HEK293 (cell line): ENCODE measurements around the gene VWF.

Experiments used
- CTCF ChIA-PET: fragments of 350-600 bp; formaldehyde crosslinking; extraction: SDS; loops from one replicate; lab custom pipeline; 2021; ENCODE audit warnings: antibody characterized with exemption; lab: Yijun Ruan, JAX
- POLR2A ChIA-PET: fragments of 300-600 bp; formaldehyde crosslinking; extraction: SDS; loops from one replicate; lab custom pipeline; 2020; ENCODE audit warnings: antibody characterized with exemption, inconsistent platforms; lab: Yijun Ruan, JAX
- H3K27ac ChIP-seq: fragments of 200-500 bp; sonication (Bioruptor generic); 2 replicates; pipeline ENCODE4 v1.5.1; 2014; ENCODE audit warnings: low read depth, low read length, control low read depth, inconsistent platforms; ENCODE audit errors: extremely low read depth
- H3K36me3 ChIP-seq, 2 experiments: fragments of 200-500 bp in 1 of 2; sonication (Bioruptor generic) in 1 of 2; 1 replicate in 1 of 2; 2 replicates in 1 of 2; pipeline ENCODE4 v1.5.1; 2014 to 2017; ENCODE audit warnings: inconsistent platforms in 2 of 2, low read length in 2 of 2; ENCODE audit not compliant: control insufficient read depth in 2 of 2, insufficient read depth in 1 of 2
- H3K4me1 ChIP-seq: fragments of 200-500 bp; sonication (Bioruptor generic); 2 replicates; pipeline ENCODE4 v1.5.1; 2014; ENCODE audit warnings: mild to moderate bottlenecking, low read length, inconsistent platforms; ENCODE audit not compliant: control insufficient read depth, insufficient read depth
- H3K4me3 ChIP-seq: 2 replicates; pipeline ENCODE4 v1.5.1; 2011; ENCODE audit warnings: low read depth, mild to moderate bottlenecking, control low read depth, low read length, moderate library complexity
- H3K9me3 ChIP-seq: fragments of 200-500 bp; sonication (Bioruptor generic); 2 replicates; pipeline ENCODE4 v1.5.1; 2014; ENCODE audit warnings: low read depth, low read length, inconsistent platforms; ENCODE audit not compliant: control insufficient read depth, insufficient read depth
- EGR2 ChIP-seq: fragments of 450-650 bp; formaldehyde crosslinking; IDR thresholded peaks from 2 replicates; pipeline ENCODE4 v1.5.1; 2016; ENCODE audit warnings: low read depth, missing biosample characterization, missing genetic modification characterization
- GLIS1 ChIP-seq: fragments of 450-650 bp; formaldehyde crosslinking; IDR thresholded peaks from 2 replicates; pipeline ENCODE4 v1.5.1; 2016; ENCODE audit warnings: missing biosample characterization, missing genetic modification characterization
- KLF9 ChIP-seq: fragments of 450-650 bp; formaldehyde crosslinking; IDR thresholded peaks from 2 replicates; pipeline ENCODE4 v1.5.1; 2016; ENCODE audit warnings: missing biosample characterization, missing genetic modification characterization, low read depth
- SCRT2 ChIP-seq: fragments of 450-650 bp; formaldehyde crosslinking; IDR thresholded peaks from 2 replicates; pipeline ENCODE4 v1.5.1; 2016; ENCODE audit warnings: missing biosample characterization, missing genetic modification characterization
- WT1 ChIP-seq: fragments of 450-650 bp; formaldehyde crosslinking; IDR thresholded peaks from 2 replicates; pipeline ENCODE4 v1.5.1; 2016; ENCODE audit warnings: missing biosample characterization, missing genetic modification characterization
- ZFHX2 ChIP-seq: fragments of 450-650 bp; formaldehyde crosslinking; conservative IDR thresholded peaks from 2 replicates; pipeline ENCODE4 v1.5.1; 2016; ENCODE audit warnings: missing biosample characterization, missing genetic modification characterization
- ZNF2 ChIP-seq: fragments of 450-650 bp; formaldehyde crosslinking; IDR thresholded peaks from 2 replicates; pipeline ENCODE4 v1.5.1; 2016; ENCODE audit warnings: missing biosample characterization, missing genetic modification characterization
- ZNF214 ChIP-seq: fragments of 450-650 bp; formaldehyde crosslinking; IDR thresholded peaks from 2 replicates; pipeline ENCODE4 v1.5.1; 2017; ENCODE audit warnings: missing biosample characterization, mild to moderate bottlenecking, missing genetic modification characterization, borderline replicate concordance
- ZNF221 ChIP-seq: fragments of 450-650 bp; formaldehyde crosslinking; IDR thresholded peaks from 2 replicates; pipeline ENCODE4 v1.5.1; 2017; ENCODE audit warnings: missing biosample characterization, missing genetic modification characterization, borderline replicate concordance
- ZNF248 ChIP-seq: fragments of 450-650 bp; formaldehyde crosslinking; IDR thresholded peaks from 2 replicates; pipeline ENCODE4 v1.5.1; 2017; ENCODE audit warnings: missing biosample characterization, missing genetic modification characterization
- ZNF549 ChIP-seq: fragments of 450-650 bp; IDR thresholded peaks from 2 replicates; pipeline ENCODE4 v1.5.1; 2018; ENCODE audit warnings: missing biosample characterization, missing genetic modification characterization, mild to moderate bottlenecking, inconsistent platforms, moderate library complexity
- ZNF555 ChIP-seq: fragments of 450-650 bp; formaldehyde crosslinking; conservative IDR thresholded peaks from 2 replicates; pipeline ENCODE4 v1.5.1; 2017; ENCODE audit warnings: missing biosample characterization, mild to moderate bottlenecking, missing genetic modification characterization, inconsistent platforms
- ZNF660 ChIP-seq: fragments of 450-650 bp; IDR thresholded peaks from 2 replicates; pipeline ENCODE4 v1.5.1; 2018; ENCODE audit warnings: missing biosample characterization, mild to moderate bottlenecking, missing genetic modification characterization
- ZNF664 ChIP-seq: fragments of 450-650 bp; formaldehyde crosslinking; IDR thresholded peaks from 2 replicates; pipeline ENCODE4 v1.5.1; 2016; ENCODE audit warnings: missing biosample characterization, missing genetic modification characterization
- ZNF747 ChIP-seq: fragments of 450-650 bp; formaldehyde crosslinking; IDR thresholded peaks from 2 replicates; pipeline ENCODE4 v1.5.1; 2016; ENCODE audit warnings: missing biosample characterization, missing genetic modification characterization
- ZNF768 ChIP-seq: fragments of 450-650 bp; formaldehyde crosslinking; IDR thresholded peaks from 2 replicates; pipeline ENCODE4 v1.5.1; 2018; ENCODE audit warnings: missing biosample characterization, mild to moderate bottlenecking, missing genetic modification characterization
- TF ChIP-seq, protein P1 (sequence below): sonication (generic); formaldehyde crosslinking; IDR thresholded peaks from 2 replicates; pipeline ENCODE4 v1.8.1; 2022; ENCODE audit warnings: mild to moderate bottlenecking, moderate library complexity, missing genetic modification reagents
- TF ChIP-seq, protein P2 (sequence below): fragments of 450-650 bp; formaldehyde crosslinking; IDR thresholded peaks from 2 replicates; pipeline ENCODE4; 2016; ENCODE audit warnings: missing biosample characterization, missing genetic modification characterization
- TF ChIP-seq, protein P3 (sequence below): fragments of 450-650 bp; formaldehyde crosslinking; IDR thresholded peaks from 2 replicates; pipeline ENCODE4 v1.5.1; 2017; ENCODE audit warnings: missing biosample characterization, mild to moderate bottlenecking, missing genetic modification characterization, moderate library complexity
- TF ChIP-seq, protein P4 (sequence below): fragments of 450-650 bp; formaldehyde crosslinking; IDR thresholded peaks from 2 replicates; pipeline ENCODE4 v1.5.1; 2016; ENCODE audit warnings: missing biosample characterization, missing genetic modification characterization
- TF ChIP-seq, protein P5 (sequence below): fragments of 450-650 bp; formaldehyde crosslinking; IDR thresholded peaks from 2 replicates; pipeline ENCODE4 v1.5.1; 2017; ENCODE audit warnings: missing biosample characterization, missing genetic modification characterization

VWF gene

DNA sequence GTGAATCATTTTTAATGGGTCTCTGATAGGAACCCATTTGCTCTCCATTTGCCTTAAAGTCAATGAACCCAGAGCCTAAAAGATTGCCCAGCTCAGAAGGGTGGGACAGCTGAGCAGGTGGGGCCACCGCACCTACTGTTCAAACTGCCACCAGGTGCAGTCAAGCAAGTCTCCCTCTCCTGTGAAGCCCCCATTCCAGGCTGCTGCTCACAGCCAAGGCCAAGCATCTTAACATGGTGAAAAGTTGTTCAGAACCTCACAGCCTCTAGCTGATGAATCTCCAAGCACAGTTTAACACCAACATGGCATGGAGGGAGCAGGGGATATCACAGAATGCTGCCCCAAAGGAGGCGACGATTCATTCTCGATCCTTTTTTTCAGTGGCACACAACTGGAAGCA is 209.0 kb downstream of the VWF start:
- ChIA-PET CTCF (interaction anchor here (0.7 kb wide), 1 partner anchor 122 kb away, joined by 3 read pairs; no protein-coding TSS in a partner anchor), POLR2A (no interaction called here)
- Histone ChIP-seq H3K4me1 (no peaks in the 10 kb centered on the region), H3K4me3 (no peak overlapping the region), H3K36me3 (no peaks in the 10 kb centered on the region), H3K27ac (no peak overlapping the region), H3K9me3 (no peaks in the 10 kb centered on the region)
- TF ChIP-seq ZNF549: no peak
- TF ChIP-seq KLF9 (tag by site-specific recombination): no peak
- TF ChIP-seq, protein P1, sequence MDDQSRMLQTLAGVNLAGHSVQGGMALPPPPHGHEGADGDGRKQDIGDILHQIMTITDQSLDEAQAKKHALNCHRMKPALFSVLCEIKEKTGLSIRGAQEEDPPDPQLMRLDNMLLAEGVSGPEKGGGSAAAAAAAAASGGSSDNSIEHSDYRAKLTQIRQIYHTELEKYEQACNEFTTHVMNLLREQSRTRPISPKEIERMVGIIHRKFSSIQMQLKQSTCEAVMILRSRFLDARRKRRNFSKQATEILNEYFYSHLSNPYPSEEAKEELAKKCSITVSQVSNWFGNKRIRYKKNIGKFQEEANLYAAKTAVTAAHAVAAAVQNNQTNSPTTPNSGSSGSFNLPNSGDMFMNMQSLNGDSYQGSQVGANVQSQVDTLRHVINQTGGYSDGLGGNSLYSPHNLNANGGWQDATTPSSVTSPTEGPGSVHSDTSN (CRISPR knock-in tag): no peak
- no peak for TF ChIP-seq ZNF221 (tag by site-specific recombination)
- TF ChIP-seq, protein P2, sequence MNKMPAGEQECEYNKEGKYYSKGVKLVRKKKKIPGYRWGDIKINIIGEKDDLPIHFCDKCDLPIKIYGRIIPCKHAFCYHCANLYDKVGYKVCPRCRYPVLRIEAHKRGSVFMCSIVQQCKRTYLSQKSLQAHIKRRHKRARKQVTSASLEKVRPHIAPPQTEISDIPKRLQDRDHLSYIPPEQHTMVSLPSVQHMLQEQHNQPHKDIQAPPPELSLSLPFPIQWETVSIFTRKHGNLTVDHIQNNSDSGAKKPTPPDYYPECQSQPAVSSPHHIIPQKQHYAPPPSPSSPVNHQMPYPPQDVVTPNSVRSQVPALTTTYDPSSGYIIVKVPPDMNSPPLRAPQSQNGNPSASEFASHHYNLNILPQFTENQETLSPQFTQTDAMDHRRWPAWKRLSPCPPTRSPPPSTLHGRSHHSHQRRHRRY: no peak
- no peak for TF ChIP-seq ZNF747 (tag by site-specific recombination)
- no peak for TF ChIP-seq ZNF660 (tag by site-specific recombination)
- TF ChIP-seq SCRT2 (tag by site-specific recombination): no peak
- TF ChIP-seq, protein P3, sequence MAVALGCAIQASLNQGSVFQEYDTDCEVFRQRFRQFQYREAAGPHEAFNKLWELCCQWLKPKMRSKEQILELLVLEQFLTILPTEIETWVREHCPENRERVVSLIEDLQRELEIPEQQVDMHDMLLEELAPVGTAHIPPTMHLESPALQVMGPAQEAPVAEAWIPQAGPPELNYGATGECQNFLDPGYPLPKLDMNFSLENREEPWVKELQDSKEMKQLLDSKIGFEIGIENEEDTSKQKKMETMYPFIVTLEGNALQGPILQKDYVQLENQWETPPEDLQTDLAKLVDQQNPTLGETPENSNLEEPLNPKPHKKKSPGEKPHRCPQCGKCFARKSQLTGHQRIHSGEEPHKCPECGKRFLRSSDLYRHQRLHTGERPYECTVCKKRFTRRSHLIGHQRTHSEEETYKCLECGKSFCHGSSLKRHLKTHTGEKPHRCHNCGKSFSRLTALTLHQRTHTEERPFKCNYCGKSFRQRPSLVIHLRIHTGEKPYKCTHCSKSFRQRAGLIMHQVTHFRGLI (tag by site-specific recombination): no peak
- no peak for TF ChIP-seq ZNF248 (tag by site-specific recombination)

DNA sequence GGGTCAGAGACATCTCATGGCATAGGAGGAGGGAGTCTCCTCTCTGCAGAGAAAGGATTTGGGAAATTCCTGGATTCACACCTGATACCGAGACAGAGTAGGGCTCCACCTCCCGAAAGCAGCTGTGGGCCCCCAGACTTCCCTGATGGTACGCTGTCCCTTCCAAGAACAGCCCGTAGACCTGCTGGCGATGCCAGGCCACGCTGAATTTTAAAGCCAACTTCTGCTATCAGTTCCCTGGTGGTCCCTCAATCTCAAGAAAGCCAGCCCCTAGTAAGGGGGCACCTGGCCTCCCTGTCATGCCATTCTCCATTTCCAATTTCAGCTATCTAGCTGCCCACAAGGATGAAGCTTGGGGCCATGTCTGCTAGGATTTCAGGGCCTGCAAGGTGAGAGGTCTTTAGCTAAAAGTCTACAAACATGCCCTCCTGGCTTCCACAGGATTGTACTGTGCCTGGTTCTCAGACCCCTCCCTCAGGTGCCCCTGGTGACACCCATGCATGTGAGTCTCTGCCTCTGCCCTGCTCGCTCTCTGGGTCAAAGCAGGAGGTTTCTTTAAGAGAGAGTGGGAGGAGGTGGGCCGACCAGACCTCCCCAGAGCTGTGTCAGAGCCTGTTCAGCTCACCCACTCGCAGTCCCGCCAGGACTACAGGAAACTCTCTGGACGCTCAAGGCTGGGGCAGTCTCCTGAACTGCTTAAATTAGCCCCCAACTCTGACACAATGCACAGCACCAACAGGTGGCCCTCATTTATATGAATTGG is 209.9 kb downstream of the VWF start:
- H3K4me3 ChIP-seq: no peak overlapping the region
- H3K4me1 ChIP-seq: no peaks in the 10 kb centered on the region
- no peak for TF ChIP-seq ZNF555
- TF ChIP-seq, protein P4, sequence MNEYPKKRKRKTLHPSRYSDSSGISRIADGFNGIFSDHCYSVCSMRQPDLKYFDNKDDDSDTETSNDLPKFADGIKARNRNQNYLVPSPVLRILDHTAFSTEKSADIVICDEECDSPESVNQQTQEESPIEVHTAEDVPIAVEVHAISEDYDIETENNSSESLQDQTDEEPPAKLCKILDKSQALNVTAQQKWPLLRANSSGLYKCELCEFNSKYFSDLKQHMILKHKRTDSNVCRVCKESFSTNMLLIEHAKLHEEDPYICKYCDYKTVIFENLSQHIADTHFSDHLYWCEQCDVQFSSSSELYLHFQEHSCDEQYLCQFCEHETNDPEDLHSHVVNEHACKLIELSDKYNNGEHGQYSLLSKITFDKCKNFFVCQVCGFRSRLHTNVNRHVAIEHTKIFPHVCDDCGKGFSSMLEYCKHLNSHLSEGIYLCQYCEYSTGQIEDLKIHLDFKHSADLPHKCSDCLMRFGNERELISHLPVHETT: no peak
- peak; percentile 78 for TF ChIP-seq EGR2
- TF ChIP-seq ZNF768: no peak
- no peak for TF ChIP-seq WT1
- TF ChIP-seq ZNF664 (tag by site-specific recombination): no peak
- TF ChIP-seq ZFHX2: peak; percentile 54
- TF ChIP-seq ZNF2 (tag by site-specific recombination): no peak
- TF ChIP-seq ZNF214 (tag by site-specific recombination): no peak
- TF ChIP-seq GLIS1: no peak
- TF ChIP-seq, protein P5, sequence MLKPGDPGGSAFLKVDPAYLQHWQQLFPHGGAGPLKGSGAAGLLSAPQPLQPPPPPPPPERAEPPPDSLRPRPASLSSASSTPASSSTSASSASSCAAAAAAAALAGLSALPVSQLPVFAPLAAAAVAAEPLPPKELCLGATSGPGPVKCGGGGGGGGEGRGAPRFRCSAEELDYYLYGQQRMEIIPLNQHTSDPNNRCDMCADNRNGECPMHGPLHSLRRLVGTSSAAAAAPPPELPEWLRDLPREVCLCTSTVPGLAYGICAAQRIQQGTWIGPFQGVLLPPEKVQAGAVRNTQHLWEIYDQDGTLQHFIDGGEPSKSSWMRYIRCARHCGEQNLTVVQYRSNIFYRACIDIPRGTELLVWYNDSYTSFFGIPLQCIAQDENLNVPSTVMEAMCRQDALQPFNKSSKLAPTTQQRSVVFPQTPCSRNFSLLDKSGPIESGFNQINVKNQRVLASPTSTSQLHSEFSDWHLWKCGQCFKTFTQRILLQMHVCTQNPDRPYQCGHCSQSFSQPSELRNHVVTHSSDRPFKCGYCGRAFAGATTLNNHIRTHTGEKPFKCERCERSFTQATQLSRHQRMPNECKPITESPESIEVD (tag by site-specific recombination): no peak
- 0 out of 2 replicates have a peak, but pooled peaks have one; percentile 32 for TF ChIP-seq SCRT2 (tag by site-specific recombination)
- POLR2A ChIA-PET: no interaction called here
- H3K27ac ChIP-seq: no peak overlapping the region
- CTCF ChIA-PET: interaction anchor here (0.5 to 2.0 kb wide), 8 partner anchors 12 to 125 kb away, joined by 3 to 5 read pairs (median 4); no protein-coding TSS in a partner anchor
- H3K9me3 ChIP-seq: no peaks in the 10 kb centered on the region
- no peaks in the 10 kb centered on the region for H3K36me3 ChIP-seq
